GM13976 (cell line): ENCODE results near the gene LTK.

Experiments
- DNase-seq: peaks from one replicate; pipeline ENCODE4 v3.0.0; 2012; ENCODE audit warnings: low spot score
- in situ Hi-C: fragments of 300-500 bp; cut with MboI; formaldehyde crosslinking; loops from one replicate; pipeline ENCODE4 v1.12.0; 2022; ENCODE audit warnings: low sequenced_read_pairs, mixed read lengths, inconsistent platforms; ENCODE audit not compliant: unreplicated experiment
- TF ChIP-seq, protein P1 (sequence below): IDR thresholded peaks from 2 replicates; pipeline ENCODE4 v1.5.1; 2012; ENCODE audit warnings: borderline replicate concordance, mild to moderate bottlenecking; ENCODE audit not compliant: insufficient read depth; ENCODE audit errors: extremely low read depth, missing control alignments, control extremely low read depth

Gene LTK

GRCh38 chr15:41513506-41514227 lies at the start of gene LTK:
Gene LTK, minus strand, starts transcription at chr15:41513827. Its CDS starts 118 bp downstream, at chr15:41513709.
- TF ChIP-seq, protein P1, sequence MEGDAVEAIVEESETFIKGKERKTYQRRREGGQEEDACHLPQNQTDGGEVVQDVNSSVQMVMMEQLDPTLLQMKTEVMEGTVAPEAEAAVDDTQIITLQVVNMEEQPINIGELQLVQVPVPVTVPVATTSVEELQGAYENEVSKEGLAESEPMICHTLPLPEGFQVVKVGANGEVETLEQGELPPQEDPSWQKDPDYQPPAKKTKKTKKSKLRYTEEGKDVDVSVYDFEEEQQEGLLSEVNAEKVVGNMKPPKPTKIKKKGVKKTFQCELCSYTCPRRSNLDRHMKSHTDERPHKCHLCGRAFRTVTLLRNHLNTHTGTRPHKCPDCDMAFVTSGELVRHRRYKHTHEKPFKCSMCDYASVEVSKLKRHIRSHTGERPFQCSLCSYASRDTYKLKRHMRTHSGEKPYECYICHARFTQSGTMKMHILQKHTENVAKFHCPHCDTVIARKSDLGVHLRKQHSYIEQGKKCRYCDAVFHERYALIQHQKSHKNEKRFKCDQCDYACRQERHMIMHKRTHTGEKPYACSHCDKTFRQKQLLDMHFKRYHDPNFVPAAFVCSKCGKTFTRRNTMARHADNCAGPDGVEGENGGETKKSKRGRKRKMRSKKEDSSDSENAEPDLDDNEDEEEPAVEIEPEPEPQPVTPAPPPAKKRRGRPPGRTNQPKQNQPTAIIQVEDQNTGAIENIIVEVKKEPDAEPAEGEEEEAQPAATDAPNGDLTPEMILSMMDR, result no peak
- no peak for DNase-seq
- in situ Hi-C loops, result no loop called here

DNA sequence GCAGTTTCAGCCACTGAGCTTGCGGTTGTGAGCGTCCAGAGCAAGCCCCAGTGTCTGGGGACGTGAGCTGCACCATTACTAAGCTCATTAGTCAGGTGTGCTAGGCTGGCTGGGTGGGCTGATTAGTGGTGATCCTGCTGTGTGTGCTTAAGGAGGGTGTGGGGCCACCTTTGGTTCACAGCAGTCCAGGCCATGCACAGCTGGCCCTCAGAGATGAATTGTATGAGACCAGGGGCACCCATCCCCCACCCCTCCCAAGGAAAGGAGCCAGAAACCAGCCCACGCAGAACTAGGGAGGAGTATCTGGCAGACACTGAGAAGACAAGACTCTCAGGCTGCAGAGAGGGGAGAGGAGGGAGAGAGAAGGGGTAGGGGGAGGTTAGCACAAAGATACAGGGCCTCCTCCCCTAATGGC lies 49.2 kb upstream of the LTK start:
- TF ChIP-seq, protein P1, result no peak
- DNase-seq, result no peak
- in situ Hi-C loops, result no loop called here

DNA sequence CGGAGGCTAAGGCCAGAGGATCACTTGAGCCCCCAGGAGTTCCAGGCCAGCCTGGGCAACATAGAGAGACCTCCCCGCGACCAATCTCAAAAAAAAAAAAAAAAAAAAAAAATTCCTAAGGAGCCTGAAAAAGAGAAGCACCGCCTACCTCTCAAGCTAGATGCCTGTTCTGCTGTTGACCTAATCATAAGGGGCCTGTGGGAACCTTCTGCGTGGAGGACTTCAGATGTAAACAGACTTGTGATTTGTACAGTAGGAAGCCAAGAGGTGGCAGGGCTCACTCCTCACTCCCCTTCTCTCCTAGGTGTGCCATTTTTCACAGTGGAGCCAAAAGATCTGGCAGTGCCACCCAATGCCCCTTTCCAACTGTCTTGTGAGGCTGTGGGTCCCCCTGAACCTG lies 48.6 kb upstream of the LTK start:
- in situ Hi-C loops, result no loop called here
- DNase-seq, result no peak
- TF ChIP-seq, protein P1, result no peak

- TF ChIP-seq, protein P1, result no peak
- in situ Hi-C loops, result no loop called here
- DNase-seq, result no peak
Measured at GRCh38 chr15:41561777-41562145, 48.1 kb upstream of the LTK start.

DNA sequence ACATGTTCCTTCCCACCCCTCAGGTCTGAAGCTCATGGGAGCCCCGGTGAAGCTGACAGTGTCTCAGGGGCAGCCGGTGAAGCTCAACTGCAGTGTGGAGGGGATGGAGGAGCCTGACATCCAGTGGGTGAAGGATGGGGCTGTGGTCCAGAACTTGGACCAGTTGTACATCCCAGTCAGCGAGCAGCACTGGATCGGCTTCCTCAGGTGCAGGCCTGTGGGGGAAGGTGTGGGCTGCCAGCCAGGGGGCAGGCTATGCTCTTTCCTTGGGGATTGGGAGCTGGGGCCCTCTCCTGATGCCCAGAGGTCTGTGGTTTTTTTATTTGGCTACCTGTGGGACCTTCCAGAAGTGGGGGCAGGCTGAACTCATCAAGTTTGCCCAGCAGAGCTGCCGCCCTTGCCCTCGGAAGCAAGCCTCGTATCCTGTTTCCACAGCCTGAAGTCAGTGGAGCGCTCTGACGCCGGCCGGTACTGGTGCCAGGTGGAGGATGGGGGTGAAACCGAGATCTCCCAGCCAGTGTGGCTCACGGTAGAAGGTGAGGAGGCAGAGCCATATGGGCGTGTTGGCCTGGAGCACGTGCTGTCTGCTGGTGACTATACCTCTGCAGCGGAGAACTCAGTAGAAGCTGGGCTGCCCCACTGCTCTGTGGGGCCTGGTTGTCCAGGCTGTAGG lies 47.6 kb upstream of the LTK start:
- TF ChIP-seq, protein P1, result no peak
- DNase-seq, result no peak
- in situ Hi-C loops, result no loop called here

GRCh38 chr15:41560572-41560874 lies 46.9 kb upstream of the LTK start:
- in situ Hi-C loops, result no loop called here
- TF ChIP-seq, protein P1, result no peak
- no peak for DNase-seq
